Measurements from ENCODE around the gene NDST3.

GRCh38 chr4:118035309-118035708, 1.0 kb downstream of the NDST3 start:
- TF ChIP-seq FOXK2 (IDR thresholded peaks at IDR 0.05) = no peak
- no peak for TF ChIP-seq BHLHE40 (IDR thresholded peaks at IDR 0.05; ENCODE audit: borderline replicate concordance)
- no peak for TF ChIP-seq HDGF (IDR thresholded peaks at IDR 0.05; ENCODE audit: borderline replicate concordance)
- no peak for TF ChIP-seq ELF4 (IDR thresholded peaks at IDR 0.05)
- no peak for TF ChIP-seq SUZ12 (IDR thresholded peaks at IDR 0.05)
- TF ChIP-seq ARNT (IDR thresholded peaks at IDR 0.05) = no peak
- no peak for TF ChIP-seq FOXA1 (IDR thresholded peaks at IDR 0.05)
- TF ChIP-seq PKNOX1 (IDR thresholded peaks at IDR 0.05) = no peak
- TF ChIP-seq SP1 (IDR thresholded peaks at IDR 0.05) = no peak
- TF ChIP-seq TARDBP (IDR thresholded peaks at IDR 0.05) = no peak
- TF ChIP-seq LEF1 (IDR thresholded peaks at IDR 0.05; ENCODE audit: borderline replicate concordance) = no peak
- no peak for TF ChIP-seq ZNF384 (IDR thresholded peaks at IDR 0.05)
- TF ChIP-seq CTBP1 (IDR thresholded peaks at IDR 0.05; ENCODE audit: borderline replicate concordance) = no peak
- no peak for TF ChIP-seq FOXM1 (IDR thresholded peaks at IDR 0.05; ENCODE audit: borderline replicate concordance)
